Type B pancreatic cell (in vitro differentiated cells): Measurements from ENCODE around the gene MRPS26. TPM values are rescaled to one million over a fixed set of nuclear protein-coding genes. Genes with fewer than 3 reads are reported as not detected.
"Not testable (repeated sequence)": the region's sequence is repeated elsewhere in the genome, so short reads cannot be mapped to it uniquely, and the experiment has no call there.

ENCODE experiments used
- DNase-seq: peaks from one replicate; pipeline ENCODE4 v3.0.0; 2021; ENCODE audit warnings: mixed read lengths; ENCODE audit not compliant: unreplicated experiment; ENCODE audit errors: extremely low spot score
- H3K27ac Mint-ChIP-seq: 2 replicates; pipeline ENCODE4 v1.8.0; 2021; ENCODE audit warnings: mild to moderate bottlenecking, mixed read lengths
- H3K27me3 Mint-ChIP-seq: 2 replicates; pipeline ENCODE4 v1.8.0; 2021; ENCODE audit warnings: mixed read lengths
- H3K36me3 Mint-ChIP-seq: 2 replicates; pipeline ENCODE4 v1.8.0; 2021; ENCODE audit warnings: mixed read lengths
- H3K4me1 Mint-ChIP-seq: one replicate; pipeline ENCODE4 v1.8.0; 2021; ENCODE audit warnings: mixed read lengths; ENCODE audit not compliant: unreplicated experiment
- H3K4me3 Mint-ChIP-seq: 2 replicates; pipeline ENCODE4 v1.8.0; 2021; ENCODE audit warnings: mild to moderate bottlenecking, mixed read lengths
- H3K9me3 Mint-ChIP-seq: 2 replicates; pipeline ENCODE4 v1.8.0; 2021; ENCODE audit warnings: mixed read lengths
- CTCF ChIP-seq: fragments of 200-600 bp; sonication (generic); conservative IDR thresholded peaks from 2 replicates; pipeline ENCODE4 v1.5.0; 2021; ENCODE audit warnings: antibody characterized with exemption, mild to moderate bottlenecking
- total RNA-seq: library from RNA; stranded (reverse); gene quantifications from 2 replicates; pipeline ENCODE4 v1.2.1, GENCODE V29; 2021; ENCODE audit warnings: low replicate concordance

The MRPS26 gene
- total RNA-seq, 1 donor from 2014 or later = 67.3 TPM

DNA sequence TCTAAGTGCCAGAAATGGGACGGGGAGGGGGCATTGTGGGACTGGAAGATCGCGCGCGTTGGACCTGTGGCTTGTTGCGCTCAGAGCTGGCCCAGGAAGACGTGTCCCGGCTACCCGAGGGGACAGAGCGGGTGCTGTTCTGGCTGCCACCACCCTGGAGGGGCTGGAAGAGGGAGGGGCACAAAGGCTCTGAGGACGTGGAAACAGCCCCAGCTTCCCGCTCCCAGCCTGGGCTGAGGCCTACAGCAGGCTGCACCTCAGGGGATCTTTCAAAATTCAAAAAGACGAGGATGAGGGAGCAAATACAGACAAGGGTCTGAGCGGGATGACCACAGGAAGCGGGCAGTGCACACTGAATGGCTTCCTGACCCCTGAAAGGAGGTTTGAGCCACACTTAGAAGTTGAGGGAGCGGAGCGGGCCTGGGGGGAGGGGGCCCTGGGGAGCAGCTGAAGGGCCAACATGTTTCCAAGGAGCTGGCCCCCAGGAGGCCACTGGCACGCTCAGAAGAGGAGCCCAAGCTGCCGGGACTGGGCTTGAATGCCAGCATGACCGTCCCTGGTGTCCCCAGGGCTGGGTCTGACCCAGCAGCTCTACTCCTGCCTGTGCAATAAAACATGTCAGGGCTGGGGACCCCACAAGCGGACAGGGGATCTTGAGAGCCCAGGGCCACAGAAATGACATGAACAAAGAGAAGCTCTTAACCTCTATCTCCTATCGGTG lies 26.8 kb downstream of the MRPS26 start:
- no peak for DNase-seq
- TF ChIP-seq CTCF = no peak
- Mint-ChIP-seq H3K27ac (no peak overlapping the region), H3K36me3 (peaks cover 5% of the 10 kb centered on the region), H3K4me3 (peak overlapping the region; percentile 68), H3K27me3 (peaks cover 40% of the 10 kb centered on the region), H3K4me1 (peaks cover 4% of the 10 kb centered on the region), H3K9me3 (no peaks in the 10 kb centered on the region)

DNA sequence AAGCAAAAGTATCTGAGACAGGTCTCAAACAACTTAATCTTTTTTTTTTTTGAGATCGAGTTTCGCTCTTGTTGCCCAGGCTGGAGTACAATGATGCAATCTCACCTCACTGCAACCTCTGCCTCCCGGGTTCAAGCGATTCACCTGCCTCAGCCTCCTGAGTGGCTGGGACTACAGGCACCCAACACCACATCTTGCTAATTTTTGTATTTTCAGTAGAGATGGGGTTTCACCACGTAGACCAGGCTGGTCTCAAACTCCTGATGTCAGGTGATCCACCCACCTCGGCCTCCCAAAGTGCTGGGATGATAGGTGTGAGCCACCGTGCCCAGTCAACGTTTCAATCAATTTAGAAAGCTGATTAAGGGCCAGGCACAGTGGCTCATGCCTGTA lies 27.4 kb downstream of the MRPS26 start:
- not testable (repeated sequence) for H3K27ac Mint-ChIP-seq, H3K9me3 Mint-ChIP-seq, H3K36me3 Mint-ChIP-seq, DNase-seq, H3K4me3 Mint-ChIP-seq, H3K4me1 Mint-ChIP-seq
- H3K27me3 Mint-ChIP-seq = peaks cover 45% of the 10 kb centered on the region

GRCh38 chr20:3074812-3075211 lies 29.0 kb downstream of the MRPS26 start:
- Mint-ChIP-seq H3K9me3 (no peaks in the 10 kb centered on the region), H3K4me3 (peak overlapping the region; percentile 54), H3K27me3 (peaks cover 56% of the 10 kb centered on the region), H3K4me1 (peaks cover 4% of the 10 kb centered on the region), H3K36me3 (peaks cover 5% of the 10 kb centered on the region), H3K27ac (peak overlapping the region; percentile 36)
- TF ChIP-seq CTCF = no peak
- no peak for DNase-seq

DNA sequence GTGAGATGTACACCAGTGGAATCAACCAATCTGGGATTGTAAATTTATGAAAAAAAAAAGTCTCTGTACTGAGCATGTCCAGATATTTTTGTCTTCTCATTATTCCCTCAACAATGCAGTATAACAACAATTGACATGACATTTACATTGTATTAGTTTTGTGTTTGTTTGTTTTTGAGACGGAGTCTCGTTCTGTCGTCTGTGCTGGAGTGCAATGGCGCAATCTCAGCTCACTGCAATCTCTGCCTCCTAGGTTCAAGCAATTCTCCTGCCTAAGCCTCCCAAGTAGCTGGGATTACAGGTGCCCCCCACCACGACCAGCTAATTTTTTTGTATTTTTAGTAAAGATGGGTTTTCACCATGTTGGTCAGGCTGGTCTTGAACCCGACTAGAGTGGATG lies 29.5 kb downstream of the MRPS26 start:
- H3K9me3 Mint-ChIP-seq, H3K4me3 Mint-ChIP-seq, H3K4me1 Mint-ChIP-seq, DNase-seq, H3K36me3 Mint-ChIP-seq: not testable (repeated sequence)
- peak overlapping the region; percentile 36 for H3K27ac Mint-ChIP-seq
- H3K27me3 Mint-ChIP-seq = peaks cover 61% of the 10 kb centered on the region

DNA sequence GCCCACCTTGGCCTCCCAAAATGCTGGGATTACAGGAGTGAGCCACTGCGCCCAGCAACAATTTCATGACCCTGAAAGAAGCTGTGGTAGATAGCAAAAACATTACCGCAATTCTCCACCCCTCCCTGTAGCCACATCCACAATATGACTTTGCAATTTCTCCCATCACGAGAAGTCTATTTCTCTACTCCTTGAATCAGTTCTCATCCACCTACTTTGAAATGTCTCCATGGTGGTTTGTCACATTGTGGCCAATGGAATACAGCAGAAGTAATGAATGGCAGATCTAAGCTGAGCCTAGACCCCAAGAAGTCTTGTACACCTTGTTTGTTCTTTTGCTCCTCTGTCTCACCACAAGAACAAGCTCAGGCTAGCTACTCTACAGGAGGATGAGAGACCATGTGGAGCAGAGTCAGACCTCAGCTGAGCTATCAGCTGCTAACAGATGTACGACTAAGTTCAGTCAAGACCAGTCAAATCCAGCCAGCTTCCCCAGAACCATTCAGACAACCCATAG lies 31.8 kb downstream of the MRPS26 start:
- Mint-ChIP-seq H3K4me3 (no peak overlapping the region), H3K27ac (no peak overlapping the region), H3K27me3 (peaks cover 66% of the 10 kb centered on the region), H3K9me3 (no peaks in the 10 kb centered on the region), H3K4me1 (peaks cover 4% of the 10 kb centered on the region), H3K36me3 (no peaks in the 10 kb centered on the region)
- TF ChIP-seq CTCF = no peak
- DNase-seq = no peak

DNA sequence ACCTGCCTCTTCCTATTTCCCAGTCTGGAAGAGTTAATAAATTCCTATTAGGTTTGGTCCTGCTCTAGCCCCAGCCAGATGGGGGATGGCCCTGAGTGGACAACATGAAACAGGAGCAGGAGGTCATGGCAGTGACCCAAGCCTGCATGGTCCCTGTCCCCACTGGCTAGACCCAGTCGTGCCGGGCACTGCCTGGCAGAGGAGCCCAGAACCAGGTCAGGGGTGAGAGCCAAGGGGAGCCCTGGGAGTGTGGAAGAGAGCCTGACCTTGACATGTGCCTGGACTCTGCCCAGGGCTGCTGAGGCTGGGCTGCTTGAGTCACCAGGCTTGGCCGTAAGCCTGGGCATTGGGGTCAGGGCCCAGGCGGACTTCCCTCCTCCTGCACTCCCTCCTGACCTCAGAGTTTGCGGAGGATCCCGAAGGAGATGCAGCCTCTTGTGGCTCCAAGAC lies 35.1 kb downstream of the MRPS26 start:
- no peak for DNase-seq
- no peak overlapping the region for H3K27ac Mint-ChIP-seq
- H3K27me3 Mint-ChIP-seq = peaks cover 71% of the 10 kb centered on the region
- no peak for TF ChIP-seq CTCF
- no peaks in the 10 kb centered on the region for H3K36me3 Mint-ChIP-seq
- no peaks in the 10 kb centered on the region for H3K4me1 Mint-ChIP-seq
- H3K9me3 Mint-ChIP-seq = no peaks in the 10 kb centered on the region
- no peak overlapping the region for H3K4me3 Mint-ChIP-seq
